BLaER1 treated with 17β-estradiol and CSF1 and Interleukin-3, amounts not matched to agents 10 nM and 100 nM (cell line): ENCODE data around the gene WAPL.
A peak's percentile ranks its signal among the peaks of the same experiment; 100 is the strongest.
"Not testable (repeated sequence)": the region's sequence is repeated elsewhere in the genome, so short reads cannot be mapped to it uniquely, and the experiment has no call there.

ENCODE experiments used
- H3K27ac ChIP-seq, 11 experiments: shearing (Covaris generic); formaldehyde crosslinking; 2 replicates each; pipeline ENCODE4 v1.8.1; 2022
- H3K27me3 ChIP-seq, 11 experiments: shearing (Covaris generic); formaldehyde crosslinking; 2 replicates each; pipeline ENCODE4 v1.8.1; 2022
- H3K36me3 ChIP-seq, 11 experiments: shearing (Covaris generic); formaldehyde crosslinking; 2 replicates each; pipeline ENCODE4 v1.8.1; 2022
- H3K4me1 ChIP-seq, 10 experiments: shearing (Covaris generic); formaldehyde crosslinking; 2 replicates each; pipeline ENCODE4 v1.8.1; 2022
- H3K4me2 ChIP-seq, 11 experiments: shearing (Covaris generic); formaldehyde crosslinking; 2 replicates each; pipeline ENCODE4 v1.8.1; 2022
- H3K4me3 ChIP-seq, 10 experiments: shearing (Covaris generic); formaldehyde crosslinking; 2 replicates each; pipeline ENCODE4 v1.8.1; 2022
- H3K9ac ChIP-seq, 11 experiments: shearing (Covaris generic); formaldehyde crosslinking; 2 replicates each; pipeline ENCODE4 v1.8.1; 2022
- H3K9me3 ChIP-seq, 11 experiments: shearing (Covaris generic); formaldehyde crosslinking; replicated peaks in 1 of 11; 2 replicates each; pipeline ENCODE4 v1.8.1; 2022
- H4K20me1 ChIP-seq, 11 experiments: shearing (Covaris generic); formaldehyde crosslinking; 2 replicates each; pipeline ENCODE4 v1.8.1; 2022
- Cebpa-rat ChIP-seq, 11 experiments: shearing (Covaris generic); IDR thresholded peaks; 2 replicates each; pipeline ENCODE4 v1.8.1; 2022

The WAPL gene

GRCh38 chr10:86521678-86522509, at the start of gene WAPL:
WAPL (minus strand) TSS chr10:86521792; CDS start chr10:86518069, 3,723 bp downstream.
- TF ChIP-seq Cebpa-rat (IDR thresholded peaks at IDR 0.05): peak in 4 of 11 experiments; percentile 38 to 87 (median 52); a peak in 5 of 22 replicates
- Histone ChIP-seq H3K4me3 (peak within 1 kb of the TSS; percentile 92 to 99 (median 96)), H3K9me3 (no peaks in the 10 kb centered on the region), H4K20me1 (peaks cover 40 to 49% (median 41%) of the 10 kb centered on the region in 11 experiments), H3K27me3 (no peaks in the 10 kb centered on the region; a peak in 1 of 22 replicates), H3K4me1 (peaks cover 44 to 64% (median 56%) of the 10 kb centered on the region in 10 experiments), H3K9ac (peak within 1 kb of the TSS; percentile 95 to 99 (median 97)), H3K4me2 (peak within 1 kb of the TSS; percentile 80 to 97 (median 93)), H3K36me3 (peaks cover 16 to 32% (median 19%) of the 10 kb centered on the region in 11 experiments), H3K27ac (peak within 1 kb of the TSS; percentile 94 to 99 (median 97))

GRCh38 chr10:86569335-86569734, 47.7 kb upstream of the WAPL start:
- Histone ChIP-seq H3K4me2 (no peak overlapping the region), H3K36me3 (no peaks in the 10 kb centered on the region)

GRCh38 chr10:86566518-86566917, 44.9 kb upstream of the WAPL start:
- H3K9me3 ChIP-seq: peaks cover 4 to 13% (median 9%) of the 10 kb centered on the region in 11 experiments; a peak in 16 of 22 replicates
- not testable (repeated sequence) for H3K4me2 ChIP-seq, H4K20me1 ChIP-seq

More at GRCh38 chr10:86569335-86569734, 47.7 kb upstream of the WAPL start:
- Histone ChIP-seq H3K4me3 (no peak overlapping the region), H3K4me1 (no peaks in the 10 kb centered on the region), H3K27ac (no peak overlapping the region), H3K9me3 (peaks cover 4 to 13% (median 9%) of the 10 kb centered on the region in 11 experiments; a peak in 16 of 22 replicates), H4K20me1 (no peaks in the 10 kb centered on the region), H3K9ac (no peak overlapping the region), H3K27me3 (no peaks in the 10 kb centered on the region)
- no peak for TF ChIP-seq Cebpa-rat (IDR thresholded peaks at IDR 0.05)

GRCh38 chr10:86563338-86563737, 41.7 kb upstream of the WAPL start:
- H3K4me1 ChIP-seq, H3K27ac ChIP-seq, H4K20me1 ChIP-seq, H3K9ac ChIP-seq, H3K9me3 ChIP-seq, H3K4me2 ChIP-seq, H3K27me3 ChIP-seq, H3K36me3 ChIP-seq, H3K4me3 ChIP-seq: not testable (repeated sequence)

More at GRCh38 chr10:86566518-86566917, 44.9 kb upstream of the WAPL start:
- H3K27ac ChIP-seq, H3K9ac ChIP-seq, H3K4me3 ChIP-seq, H3K36me3 ChIP-seq, H3K27me3 ChIP-seq, H3K4me1 ChIP-seq: not testable (repeated sequence)

DNA sequence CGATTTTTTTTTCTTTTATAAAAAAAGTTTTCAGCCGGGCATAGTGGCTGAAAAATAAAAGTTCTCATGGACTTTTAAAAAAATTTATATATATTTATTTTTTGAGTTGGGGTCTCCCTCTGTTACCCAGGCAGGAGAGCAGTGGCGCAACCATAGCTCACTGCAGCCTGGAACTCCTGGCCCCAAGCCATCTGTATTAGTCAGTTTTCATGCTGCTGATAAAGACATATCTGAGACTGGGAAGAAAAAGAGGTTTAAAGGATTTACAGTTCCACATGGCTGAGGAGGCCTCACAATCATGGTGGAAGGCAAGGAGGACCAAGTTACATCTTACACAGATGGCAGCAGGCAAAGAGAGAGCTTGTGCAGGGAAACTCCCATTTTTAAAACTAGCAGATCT, 37.1 kb upstream of the WAPL start:
- H3K36me3 ChIP-seq, H4K20me1 ChIP-seq, H3K9me3 ChIP-seq, H3K27ac ChIP-seq, H3K4me1 ChIP-seq, H3K9ac ChIP-seq, H3K27me3 ChIP-seq, H3K4me2 ChIP-seq, H3K4me3 ChIP-seq: not testable (repeated sequence)

DNA sequence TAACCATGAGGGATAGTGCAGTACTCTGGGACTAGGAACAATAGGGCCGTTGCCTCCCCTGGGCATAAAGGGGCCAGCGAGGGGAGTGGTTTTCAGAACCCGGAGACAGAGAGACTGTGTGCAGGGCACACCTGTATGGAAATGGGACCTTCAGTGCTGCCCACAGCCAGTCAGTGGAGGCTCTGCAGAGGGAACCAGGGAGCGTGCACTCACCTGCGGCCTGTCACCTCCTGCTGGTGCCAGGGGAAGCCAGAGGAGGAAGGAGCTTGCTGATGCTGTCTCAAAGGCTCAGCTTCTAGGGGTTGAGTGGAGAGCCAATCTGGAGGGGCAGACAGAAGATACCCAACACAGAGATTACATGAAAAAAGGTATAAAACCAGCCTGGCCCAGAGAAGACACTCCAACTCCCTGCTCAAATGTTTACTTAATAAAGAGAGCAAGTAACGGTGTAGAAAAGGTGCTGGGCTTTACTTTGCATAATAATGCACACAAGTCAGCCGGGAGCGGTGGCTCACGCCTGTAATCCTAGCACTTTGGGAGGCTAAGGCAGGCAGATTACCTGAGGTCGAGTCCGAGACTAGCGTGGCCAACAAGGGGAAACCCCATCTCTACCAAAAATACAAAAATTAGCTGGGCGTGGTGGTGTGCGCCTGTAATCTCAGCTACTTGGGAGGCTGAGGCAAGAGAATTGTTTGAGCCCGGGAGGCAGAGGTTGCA, 35.5 kb upstream of the WAPL start:
- H3K4me1 ChIP-seq: peaks cover 0 to 11% (median 0%) of the 10 kb centered on the region in 10 experiments; a peak in 8 of 20 replicates
- 0 out of 22 replicates have a peak, but pooled peaks cover 0 to 5% (median 0%) of the 10 kb centered on the region in 11 experiments for H3K9me3 ChIP-seq
- H3K4me3 ChIP-seq: no peak overlapping the region
- H3K9ac ChIP-seq: no peak overlapping the region
- no peak for TF ChIP-seq Cebpa-rat (IDR thresholded peaks at IDR 0.05)
- no peaks in the 10 kb centered on the region for H3K36me3 ChIP-seq
- no peaks in the 10 kb centered on the region for H3K27me3 ChIP-seq
- no peak overlapping the region for H3K4me2 ChIP-seq
- no peaks in the 10 kb centered on the region for H4K20me1 ChIP-seq
- no peak overlapping the region for H3K27ac ChIP-seq

GRCh38 chr10:86556532-86556931, 34.9 kb upstream of the WAPL start:
- no peak for TF ChIP-seq Cebpa-rat (IDR thresholded peaks at IDR 0.05)
- Histone ChIP-seq H3K36me3 (no peaks in the 10 kb centered on the region), H3K4me3 (no peak overlapping the region), H4K20me1 (no peaks in the 10 kb centered on the region), H3K4me1 (peaks cover 0 to 11% (median 0%) of the 10 kb centered on the region in 10 experiments; a peak in 8 of 20 replicates), H3K27me3 (no peaks in the 10 kb centered on the region), H3K4me2 (no peak overlapping the region), H3K9ac (no peak overlapping the region), H3K27ac (no peak overlapping the region), H3K9me3 (0 out of 22 replicates have a peak, but pooled peaks cover 0 to 5% (median 0%) of the 10 kb centered on the region in 11 experiments)

GRCh38 chr10:86553639-86554038, 32.0 kb upstream of the WAPL start:
- 0 out of 22 replicates have a peak overlapping the region, but pooled peaks of 2 of the 11 experiments have one; percentile 19 to 47 for H3K4me2 ChIP-seq
- H3K9ac ChIP-seq: no peak overlapping the region
- no peaks in the 10 kb centered on the region for H3K27me3 ChIP-seq
- no peak overlapping the region for H3K4me3 ChIP-seq
- peaks cover 0 to 7% (median 1%) of the 10 kb centered on the region in 11 experiments; a peak in 8 of 22 replicates for H3K9me3 ChIP-seq
- H3K27ac ChIP-seq: no peak overlapping the region
- no peak for TF ChIP-seq Cebpa-rat (IDR thresholded peaks at IDR 0.05)
- no peaks in the 10 kb centered on the region for H3K36me3 ChIP-seq
- no peaks in the 10 kb centered on the region for H4K20me1 ChIP-seq
- H3K4me1 ChIP-seq: peaks cover 0 to 11% (median 0%) of the 10 kb centered on the region in 10 experiments; a peak in 8 of 20 replicates

GRCh38 chr10:86553213-86553612, 31.6 kb upstream of the WAPL start:
- Histone ChIP-seq H3K27me3 (no peaks in the 10 kb centered on the region), H3K9me3 (peaks cover 0 to 12% (median 6%) of the 10 kb centered on the region in 11 experiments; a peak in 11 of 22 replicates), H3K4me1 (peaks cover 0 to 9% (median 0%) of the 10 kb centered on the region in 10 experiments; a peak in 8 of 20 replicates), H4K20me1 (no peaks in the 10 kb centered on the region), H3K9ac (no peak overlapping the region), H3K36me3 (no peaks in the 10 kb centered on the region), H3K4me2 (peak overlapping the region in 4 of 11 experiments; percentile 18 to 49 (median 33); a peak in 6 of 22 replicates), H3K27ac (no peak overlapping the region), H3K4me3 (no peak overlapping the region)
- no peak for TF ChIP-seq Cebpa-rat (IDR thresholded peaks at IDR 0.05)
